Heart left ventricle (tissue), 13 donors: Measurements from ENCODE around the gene HMGXB4.

Experiments
- POLR2A ChIP-seq, 2 donors: fragments of 450-650 bp; IDR thresholded peaks; one replicate each; pipeline ENCODE4 v1.6.1; 2017; ENCODE audit warnings: antibody characterized with exemption in 2 of 2, mild to moderate bottlenecking in 2 of 2, moderate library complexity in 2 of 2
- TF ChIP-seq, protein P1 (sequence below), 12 donors: fragments of 200-600 bp; sonication (generic) in 4 of 12; IDR thresholded peaks; one replicate each; pipeline versions ENCODE4 v1.5.0 to v1.8.0; 2018 to 2022; ENCODE audit warnings: antibody characterized with exemption in 12 of 12, mild to moderate bottlenecking in 5 of 12
- donor health status: ischemic (EF 13 %, LVEDD 7.1; RV severe dilation, severe dysfunction).
- donor health status: DM: no; HTN: yes; CAD: no.
- donor health status: DM: no; HTN: no; CAD: no.
- donor health status: ischemic (EF 25% LVEDD 6.9; RV normal size, moderate dysfunction).
- donor health status: ischemic (EF 25% LVEDD 5.7; RV mildly dilated, moderate dysfunction).
- donor health status: ischemic (EF 35%, LVEDD 5.7; RV mildly dilated, moderate dysfunction).
- donor health status: nonischemic (EF 11% LVEDD 7.7; RV severe dilation, severe dysfunction).
- donor health status: DM: yes; HTN: yes; CAD: no.
- donor health status: PGD.
- donor health status: ischemic (EF 29% LVEDD 5.4; RV normal size, mild dysfunction).
- donor health status: nonischemic (EF 23%, LVEDD 6.1; RV moderate dilation, normal function).

DNA sequence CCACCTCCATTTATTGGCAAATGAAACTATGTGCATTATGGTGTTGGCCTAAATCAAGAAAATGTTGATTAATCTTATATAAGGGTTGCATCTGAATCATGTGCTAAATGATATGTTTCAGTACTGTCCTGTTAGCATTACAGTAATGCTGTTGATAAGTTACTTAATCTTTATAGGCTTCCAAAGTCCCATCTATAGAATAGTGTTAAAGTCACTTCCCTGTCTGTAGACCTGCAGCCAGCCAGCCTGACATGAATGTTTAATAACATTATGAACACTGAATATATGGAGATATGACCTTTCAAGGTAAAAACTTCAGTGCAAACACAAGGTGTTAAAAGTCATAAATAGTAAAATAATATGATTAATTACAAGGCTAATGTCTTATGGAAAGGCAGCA lies 38.8 kb downstream of the HMGXB4 start:
- no peak for TF ChIP-seq POLR2A (IDR thresholded peaks at IDR 0.05)
- TF ChIP-seq, protein P1, sequence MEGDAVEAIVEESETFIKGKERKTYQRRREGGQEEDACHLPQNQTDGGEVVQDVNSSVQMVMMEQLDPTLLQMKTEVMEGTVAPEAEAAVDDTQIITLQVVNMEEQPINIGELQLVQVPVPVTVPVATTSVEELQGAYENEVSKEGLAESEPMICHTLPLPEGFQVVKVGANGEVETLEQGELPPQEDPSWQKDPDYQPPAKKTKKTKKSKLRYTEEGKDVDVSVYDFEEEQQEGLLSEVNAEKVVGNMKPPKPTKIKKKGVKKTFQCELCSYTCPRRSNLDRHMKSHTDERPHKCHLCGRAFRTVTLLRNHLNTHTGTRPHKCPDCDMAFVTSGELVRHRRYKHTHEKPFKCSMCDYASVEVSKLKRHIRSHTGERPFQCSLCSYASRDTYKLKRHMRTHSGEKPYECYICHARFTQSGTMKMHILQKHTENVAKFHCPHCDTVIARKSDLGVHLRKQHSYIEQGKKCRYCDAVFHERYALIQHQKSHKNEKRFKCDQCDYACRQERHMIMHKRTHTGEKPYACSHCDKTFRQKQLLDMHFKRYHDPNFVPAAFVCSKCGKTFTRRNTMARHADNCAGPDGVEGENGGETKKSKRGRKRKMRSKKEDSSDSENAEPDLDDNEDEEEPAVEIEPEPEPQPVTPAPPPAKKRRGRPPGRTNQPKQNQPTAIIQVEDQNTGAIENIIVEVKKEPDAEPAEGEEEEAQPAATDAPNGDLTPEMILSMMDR (IDR thresholded peaks at IDR 0.05), result no peak
